Muscle layer of duodenum (tissue), 2 donors: Measurements from ENCODE around the gene KAZN.

ENCODE experiments used
- H3K27ac ChIP-seq: one replicate; pipeline ENCODE4 v1.7.0; 2013; ENCODE audit warnings: mild to moderate bottlenecking, low read length
- H3K27me3 ChIP-seq: one replicate; pipeline ENCODE4 v1.7.0; 2013; ENCODE audit warnings: low read depth, mild to moderate bottlenecking, control low read depth, low read length
- H3K36me3 ChIP-seq, 2 donors: one replicate each; pipeline ENCODE4 v1.7.0; 2013; ENCODE audit warnings: low read length in 2 of 2, control low read depth in 1 of 2, mild to moderate bottlenecking in 1 of 2; ENCODE audit not compliant: insufficient read depth in 2 of 2, control insufficient read depth in 1 of 2
- H3K4me1 ChIP-seq, 2 donors: one replicate each; pipeline ENCODE4 v1.7.0; 2013; ENCODE audit warnings: low read length in 2 of 2, mild to moderate bottlenecking in 2 of 2, control low read depth in 1 of 2, moderate library complexity in 1 of 2; ENCODE audit not compliant: insufficient read depth in 2 of 2, control insufficient read depth in 1 of 2
- H3K4me3 ChIP-seq, 2 donors: one replicate each; pipeline ENCODE4 v1.7.0; 2013; ENCODE audit warnings: low read length in 2 of 2, low read depth in 1 of 2, mild to moderate bottlenecking in 1 of 2
- H3K9me3 ChIP-seq, 2 donors: one replicate each; pipeline ENCODE4 v1.7.0; 2013; ENCODE audit warnings: low read length in 2 of 2, control low read depth in 1 of 2, mild to moderate bottlenecking in 1 of 2; ENCODE audit not compliant: control insufficient read depth in 1 of 2
- donor health status: healthy.

The KAZN gene

GRCh38 chr1:14763977-14764376 lies 165.5 kb downstream of the KAZN start:
- Histone ChIP-seq H3K27me3 (no peaks in the 10 kb centered on the region), H3K4me3 (no peak overlapping the region), H3K4me1 (no peaks in the 10 kb centered on the region), H3K27ac (no peak overlapping the region), H3K36me3 (no peaks in the 10 kb centered on the region), H3K9me3 (no peaks in the 10 kb centered on the region)

DNA sequence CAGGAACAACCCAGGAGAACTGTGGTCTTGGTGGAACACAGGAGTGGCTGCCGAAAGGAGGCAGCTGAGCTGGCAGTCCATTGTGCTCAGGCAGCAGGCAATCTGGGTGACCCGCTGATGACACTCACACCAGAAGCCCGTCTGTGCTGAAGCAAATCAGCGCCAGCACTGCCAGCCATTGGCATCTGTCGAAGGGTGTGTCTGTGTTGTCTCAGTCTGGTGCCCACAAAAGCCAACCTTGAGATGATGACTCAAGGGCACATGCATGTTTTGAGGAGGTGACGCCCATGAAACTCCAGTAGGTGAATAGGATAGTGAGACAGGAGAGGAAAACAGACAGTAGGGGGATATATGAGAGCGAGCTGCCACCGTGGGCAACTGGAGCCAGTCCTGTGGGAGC lies 167.3 kb downstream of the KAZN start:
- no peaks in the 10 kb centered on the region for H3K4me1 ChIP-seq
- no peaks in the 10 kb centered on the region for H3K9me3 ChIP-seq
- no peak overlapping the region for H3K4me3 ChIP-seq
- H3K36me3 ChIP-seq, result no peaks in the 10 kb centered on the region
- H3K27me3 ChIP-seq, result no peaks in the 10 kb centered on the region
- H3K27ac ChIP-seq, result no peak overlapping the region

DNA sequence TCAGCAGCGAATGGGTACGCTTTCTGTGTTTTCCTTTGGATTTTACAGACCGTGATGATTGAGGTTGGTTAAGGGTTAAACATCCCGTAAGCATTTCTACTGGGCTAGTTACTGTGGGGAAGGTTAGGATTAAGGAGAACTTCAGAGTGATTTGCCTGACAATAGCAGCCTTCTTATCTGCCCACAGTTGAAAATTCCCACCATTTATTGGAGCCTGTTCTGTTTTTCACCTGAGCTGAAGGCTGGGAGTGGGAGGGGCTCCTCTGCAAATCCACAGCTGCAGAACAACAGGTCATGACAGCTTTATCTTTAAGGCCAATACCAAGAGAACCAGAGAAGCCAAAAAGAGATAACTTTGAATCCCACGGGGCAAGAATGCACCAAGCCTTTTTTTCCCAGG lies 168.6 kb downstream of the KAZN start:
- H3K9me3 ChIP-seq, result no peaks in the 10 kb centered on the region

DNA sequence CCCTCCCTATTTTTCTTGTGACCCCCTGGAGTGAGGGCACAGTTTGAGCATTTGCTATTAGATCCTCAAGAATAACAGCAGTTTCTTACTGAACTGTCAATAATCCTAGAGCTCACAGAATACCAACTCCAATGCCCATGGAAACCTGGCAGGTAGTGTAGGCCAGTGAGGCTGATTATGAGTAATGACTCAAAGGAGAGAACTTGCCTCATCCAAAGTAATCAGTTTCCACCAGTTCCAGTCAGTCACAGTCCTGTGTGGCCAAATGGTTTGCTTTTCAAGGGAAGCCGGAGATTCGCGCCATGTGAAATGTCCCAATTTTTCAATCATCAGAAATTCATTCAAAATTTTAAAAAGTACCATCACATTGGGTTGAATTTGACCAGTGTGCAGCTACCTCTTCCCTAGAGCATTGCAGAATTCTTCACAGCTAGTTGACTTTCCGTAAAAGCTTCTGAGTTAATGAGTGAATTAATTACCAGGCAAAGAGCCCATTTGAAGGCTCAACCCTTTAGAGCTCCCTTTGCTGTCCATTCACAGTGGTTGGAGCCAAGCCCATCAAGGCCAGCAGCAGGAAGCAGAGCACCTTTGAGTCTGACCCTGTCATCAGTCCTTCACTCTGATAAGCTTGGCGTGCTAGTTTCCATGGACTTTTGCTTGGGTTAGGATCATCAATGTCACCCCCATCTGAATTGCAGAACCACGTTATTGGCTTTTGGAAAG lies 170.3 kb downstream of the KAZN start:
- Histone ChIP-seq H3K27ac (no peak overlapping the region), H3K9me3 (no peaks in the 10 kb centered on the region), H3K36me3 (no peaks in the 10 kb centered on the region), H3K4me3 (no peak overlapping the region), H3K27me3 (no peaks in the 10 kb centered on the region), H3K4me1 (no peaks in the 10 kb centered on the region)

More for the DNA sequence above, 168.6 kb downstream of the KAZN start:
- no peaks in the 10 kb centered on the region for H3K27me3 ChIP-seq
- no peak overlapping the region for H3K27ac ChIP-seq
- H3K36me3 ChIP-seq, result no peaks in the 10 kb centered on the region
- H3K4me3 ChIP-seq, result no peak overlapping the region
- H3K4me1 ChIP-seq, result no peaks in the 10 kb centered on the region

DNA sequence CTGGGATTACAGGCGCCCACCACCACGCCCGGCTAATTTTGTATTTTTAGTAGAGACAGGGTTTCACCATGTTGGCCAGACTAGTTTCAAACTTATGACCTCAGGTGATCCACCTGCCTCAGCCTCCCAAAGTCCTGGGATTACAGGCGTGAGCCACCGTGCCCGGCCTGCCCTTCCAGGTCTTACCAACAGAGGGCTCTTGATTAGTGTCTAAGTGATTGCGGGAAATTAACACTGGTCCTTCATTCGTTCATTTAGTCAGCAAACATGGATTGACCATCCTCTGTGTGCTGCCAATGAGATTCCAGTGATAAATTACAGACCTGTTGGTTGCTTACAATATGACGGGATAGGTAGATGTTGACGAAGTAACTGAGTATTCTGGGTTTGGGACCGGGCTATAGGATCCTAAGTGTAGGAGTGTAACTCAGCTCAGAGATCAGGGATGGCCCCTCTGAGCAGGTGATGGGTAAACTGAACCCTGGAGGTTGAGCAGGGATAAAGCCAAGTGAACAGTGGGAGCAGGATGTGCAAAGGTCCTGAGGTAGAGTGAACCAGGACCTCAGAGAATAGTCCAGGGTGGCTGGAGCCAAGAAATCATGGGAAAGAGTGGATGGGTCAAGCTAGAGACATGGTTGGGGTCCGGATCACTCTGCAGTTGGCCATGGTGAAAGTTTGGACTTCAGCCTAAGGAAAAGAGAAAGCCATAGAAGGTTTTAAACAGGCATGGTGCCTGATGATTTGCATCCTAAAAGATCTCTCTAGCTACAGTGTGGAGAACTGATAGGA lies 171.2 kb downstream of the KAZN start:
- no peaks in the 10 kb centered on the region for H3K9me3 ChIP-seq
- H3K4me1 ChIP-seq, result no peaks in the 10 kb centered on the region
- H3K4me3 ChIP-seq, result no peak overlapping the region
- H3K36me3 ChIP-seq, result no peaks in the 10 kb centered on the region
- H3K27ac ChIP-seq, result no peak overlapping the region
- no peaks in the 10 kb centered on the region for H3K27me3 ChIP-seq

DNA sequence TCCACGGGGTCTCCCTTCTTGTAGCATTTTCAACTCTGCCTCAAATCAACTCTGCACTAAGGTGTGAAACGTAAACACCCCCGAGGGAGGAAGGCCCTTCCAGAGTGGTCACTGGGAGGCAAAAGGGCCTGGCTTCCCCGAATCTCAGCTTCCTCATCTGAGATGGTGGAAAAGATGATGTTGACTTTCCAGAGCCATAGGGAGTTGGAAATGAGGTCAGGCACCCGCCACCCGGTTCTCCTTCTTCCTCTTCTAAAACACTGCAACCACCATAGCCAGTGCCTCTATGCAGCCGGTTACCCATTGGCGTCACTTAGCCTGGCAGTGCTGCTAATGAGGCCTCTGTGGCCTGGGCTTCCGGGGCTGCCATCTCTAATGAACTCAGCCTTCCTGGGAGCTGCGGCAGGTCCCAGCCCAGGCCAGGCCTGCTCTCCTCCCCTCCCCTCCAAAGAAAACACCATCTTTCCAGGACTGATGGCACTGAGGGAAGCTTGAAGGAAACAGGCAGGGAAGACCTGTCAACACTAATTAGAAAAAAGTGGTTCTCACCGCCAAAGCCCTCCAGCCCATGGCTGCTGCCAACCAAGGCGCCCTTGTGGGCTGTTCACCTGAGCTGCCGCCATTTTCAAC lies 175.0 kb downstream of the KAZN start:
- H3K27me3 ChIP-seq, result no peaks in the 10 kb centered on the region
- no peaks in the 10 kb centered on the region for H3K4me1 ChIP-seq
- H3K36me3 ChIP-seq, result no peaks in the 10 kb centered on the region
- no peak overlapping the region for H3K27ac ChIP-seq
- H3K9me3 ChIP-seq, result no peaks in the 10 kb centered on the region
- H3K4me3 ChIP-seq, result no peak overlapping the region

- Histone ChIP-seq H3K27me3 (no peaks in the 10 kb centered on the region), H3K4me1 (peaks cover 0 to under 1% of the 10 kb centered on the region in 2 donors), H3K36me3 (no peaks in the 10 kb centered on the region), H3K4me3 (no peak overlapping the region), H3K9me3 (no peaks in the 10 kb centered on the region), H3K27ac (no peak overlapping the region)
These were observed 175.7 kb downstream of the KAZN start for GRCh38 chr1:14774225-14774624.

DNA sequence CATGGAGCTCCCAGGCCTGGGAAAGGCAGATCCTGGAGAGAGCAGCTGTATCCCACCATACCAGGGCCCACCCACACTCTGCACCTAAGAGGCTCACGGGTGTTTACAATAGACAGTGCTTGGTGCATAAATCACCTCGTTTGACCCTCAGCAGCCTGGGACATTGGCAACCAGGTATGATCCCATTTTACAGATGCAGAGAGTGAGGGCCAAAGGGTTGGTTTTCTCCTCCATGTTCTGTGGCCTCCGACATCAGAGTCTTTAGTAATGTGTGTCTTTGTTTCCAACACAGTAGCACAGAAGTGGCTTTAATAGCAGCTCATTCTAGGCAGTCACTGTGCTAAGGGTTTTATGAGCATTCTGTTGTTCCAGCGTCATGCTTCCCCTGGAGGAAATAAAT lies 176.5 kb downstream of the KAZN start:
- no peak overlapping the region for H3K4me3 ChIP-seq
- H3K4me1 ChIP-seq, result peaks cover 0 to 3% of the 10 kb centered on the region in 2 donors
- H3K9me3 ChIP-seq, result no peaks in the 10 kb centered on the region

GRCh38 chr1:14775434-14775833 lies 176.9 kb downstream of the KAZN start:
- Histone ChIP-seq H3K4me1 (peaks cover 3% of the 10 kb centered on the region in 2 donors), H3K27ac (no peak overlapping the region), H3K36me3 (no peaks in the 10 kb centered on the region), H3K4me3 (no peak overlapping the region), H3K27me3 (no peaks in the 10 kb centered on the region), H3K9me3 (no peaks in the 10 kb centered on the region)

More for the DNA sequence above, 176.5 kb downstream of the KAZN start:
- H3K27ac ChIP-seq, result no peak overlapping the region
- no peaks in the 10 kb centered on the region for H3K27me3 ChIP-seq
- H3K36me3 ChIP-seq, result no peaks in the 10 kb centered on the region

DNA sequence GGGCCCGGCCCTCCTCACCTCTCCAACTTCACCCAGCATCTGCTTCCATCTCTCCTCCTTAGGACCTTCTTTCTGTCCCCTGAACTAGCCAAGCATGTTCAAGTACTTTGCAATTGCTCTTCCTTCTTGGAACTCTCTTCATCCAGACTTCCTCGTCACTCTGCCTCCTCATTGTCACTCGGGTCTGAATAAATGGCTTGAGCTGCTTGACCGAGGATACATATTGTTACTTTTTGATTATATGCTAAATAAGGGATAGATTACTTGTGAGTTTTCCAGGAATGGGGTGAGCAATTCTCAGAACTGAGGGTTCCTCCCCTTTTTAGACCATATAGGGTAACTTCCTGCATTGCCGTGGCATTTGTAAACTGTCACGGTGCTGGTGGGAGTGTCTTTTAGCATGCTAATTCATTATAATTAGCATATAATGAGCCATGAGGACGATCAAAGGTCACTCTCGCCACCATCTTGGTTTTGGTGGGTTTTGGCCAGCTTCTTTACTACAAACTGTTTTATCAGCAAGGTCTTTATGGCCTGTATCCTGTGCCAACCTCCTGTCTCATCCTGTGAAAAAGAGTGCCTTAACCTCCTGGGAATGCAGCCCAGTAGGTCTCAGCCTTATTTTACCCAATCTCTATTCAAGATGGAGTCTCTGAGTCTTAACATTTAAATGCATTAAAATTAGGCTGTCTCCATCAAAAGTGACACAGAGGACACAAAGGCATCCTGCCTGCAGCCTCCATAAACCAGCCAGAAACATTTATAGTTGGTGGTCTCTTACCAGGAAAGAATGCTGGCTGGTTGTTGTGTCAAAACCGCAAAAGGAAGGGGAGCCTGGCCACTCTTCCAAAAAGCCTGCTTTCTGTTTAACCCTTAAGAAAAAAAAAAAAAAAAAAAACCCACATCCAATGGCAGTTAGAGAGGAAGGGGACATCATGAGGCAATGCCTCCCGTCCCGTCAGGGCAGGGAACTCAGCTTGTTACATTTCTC lies 179.3 kb downstream of the KAZN start:
- Histone ChIP-seq H3K9me3 (no peaks in the 10 kb centered on the region), H3K27ac (no peak overlapping the region), H3K27me3 (no peaks in the 10 kb centered on the region), H3K4me1 (peaks cover 3 to 4% of the 10 kb centered on the region in 2 donors), H3K4me3 (no peak overlapping the region), H3K36me3 (no peaks in the 10 kb centered on the region)
